GM19351 (cell line): ENCODE data around the gene FAM222A.

Source experiments
- ATAC-seq: cut with Tn5 transposase; IDR thresholded peaks from one replicate; pipeline ENCODE4 v1.9.1; 2021; ENCODE audit warnings: mild to moderate bottlenecking, moderate library complexity; ENCODE audit not compliant: unreplicated experiment

Gene FAM222A

DNA sequence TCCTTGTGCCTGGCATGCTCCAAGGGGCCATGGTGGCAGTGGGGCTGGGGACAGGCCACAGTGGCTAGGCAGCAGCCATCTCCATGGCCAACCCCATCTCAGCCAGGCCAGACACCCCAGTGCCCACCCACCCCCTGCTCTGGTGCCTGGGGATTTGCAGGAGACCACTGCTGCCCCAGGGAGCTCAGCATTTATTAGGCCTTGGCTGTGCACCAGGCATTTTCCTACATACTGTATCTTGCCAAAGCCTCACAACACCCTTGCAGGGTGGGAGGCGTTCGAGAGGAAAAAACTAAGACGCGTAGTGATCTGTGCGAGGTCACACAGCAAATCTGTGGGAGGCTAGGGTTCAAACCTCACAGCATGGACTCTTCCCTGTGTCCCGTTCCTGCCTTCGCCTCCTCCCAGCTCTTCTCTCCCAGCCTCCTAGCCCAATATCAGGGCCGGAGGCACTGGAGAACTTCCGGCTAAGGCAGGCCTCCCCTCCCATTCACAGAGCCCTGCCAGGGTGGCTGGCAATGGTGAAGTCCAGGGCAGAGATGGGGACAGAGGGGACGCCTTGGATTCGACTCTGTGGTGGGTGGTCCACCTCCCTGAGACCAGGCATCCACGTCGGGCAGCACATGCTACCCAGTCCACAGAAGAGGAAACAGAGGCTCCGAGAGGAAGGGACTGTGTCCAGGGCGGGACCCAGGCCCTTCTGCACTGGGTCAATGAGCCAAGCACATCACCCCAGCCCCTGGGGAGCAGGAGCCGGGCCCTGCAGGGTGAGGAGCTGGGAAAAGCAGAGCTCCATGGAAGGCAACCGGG is 57.4 kb downstream of the FAM222A start:
- no peak for ATAC-seq

- no peak for ATAC-seq
These were observed 58.4 kb downstream of the FAM222A start for GRCh38 chr12:109771746-109772621.

GRCh38 chr12:109772622-109773321 is 59.1 kb downstream of the FAM222A start:
- ATAC-seq, result no peak

DNA sequence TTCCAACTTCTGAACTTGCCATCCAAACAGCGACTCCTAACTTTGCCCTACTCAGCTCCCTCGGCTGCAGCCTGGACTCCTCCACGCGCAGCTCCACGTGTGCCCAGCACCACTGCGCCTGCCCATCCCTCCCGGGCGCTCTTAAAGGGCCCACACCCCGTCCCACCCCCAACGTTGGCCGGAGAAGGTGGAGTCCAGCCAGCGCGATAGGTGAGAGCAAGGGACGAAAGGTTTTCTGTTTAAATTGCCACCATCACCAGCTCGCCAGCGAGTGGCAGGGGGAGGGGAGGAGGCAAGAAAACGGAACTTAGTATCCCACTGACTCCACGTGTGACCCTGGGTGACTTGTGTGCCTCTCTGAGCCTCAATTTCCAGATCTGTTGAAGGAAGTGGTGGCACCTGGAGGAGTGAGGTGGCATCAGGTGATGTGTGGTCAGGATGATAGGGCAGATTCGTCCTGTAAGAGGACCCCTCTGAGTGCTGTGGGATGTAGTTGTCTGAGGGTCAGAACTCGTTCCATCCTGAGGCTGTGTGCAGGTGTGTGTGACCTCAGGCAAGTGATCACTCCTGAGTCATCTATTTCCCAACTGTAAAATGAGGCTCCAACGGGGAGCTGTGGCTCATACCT is 59.9 kb downstream of the FAM222A start:
- ATAC-seq, result no peak

DNA sequence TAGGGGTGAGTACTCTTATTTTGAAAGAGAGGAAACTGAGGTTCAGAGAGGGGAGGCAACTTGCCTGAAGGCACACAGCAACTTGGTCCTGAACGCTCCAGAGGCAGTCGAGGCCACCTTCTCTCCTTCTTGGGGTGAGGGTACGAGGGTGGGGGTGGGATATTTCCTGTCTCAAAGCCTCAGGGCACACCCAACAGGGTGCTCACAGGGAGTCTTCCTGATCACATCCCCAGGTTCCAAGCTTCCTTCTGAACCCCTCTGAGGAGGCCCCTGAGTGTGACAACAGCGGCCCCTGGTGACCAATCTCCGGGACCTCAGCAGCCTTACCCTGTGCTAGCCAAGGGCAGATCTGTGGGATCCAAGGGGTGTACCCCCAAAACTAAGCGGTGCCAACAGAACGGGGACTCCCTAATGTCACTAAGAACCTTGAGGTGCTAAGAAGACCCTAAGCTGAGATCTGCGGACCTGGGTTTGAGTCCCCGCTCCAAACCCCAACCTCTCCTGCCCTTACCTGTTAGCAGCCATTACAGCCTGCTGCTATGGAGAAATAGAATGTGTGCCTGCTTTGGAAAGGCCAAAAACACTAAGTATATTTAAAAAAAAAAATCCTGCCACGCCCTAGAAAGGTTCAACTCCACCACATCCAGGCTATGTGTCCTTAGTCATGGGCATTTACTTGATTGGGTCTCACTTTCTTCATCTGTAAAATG is 61.7 kb downstream of the FAM222A start:
- peak; percentile 50 for ATAC-seq

DNA sequence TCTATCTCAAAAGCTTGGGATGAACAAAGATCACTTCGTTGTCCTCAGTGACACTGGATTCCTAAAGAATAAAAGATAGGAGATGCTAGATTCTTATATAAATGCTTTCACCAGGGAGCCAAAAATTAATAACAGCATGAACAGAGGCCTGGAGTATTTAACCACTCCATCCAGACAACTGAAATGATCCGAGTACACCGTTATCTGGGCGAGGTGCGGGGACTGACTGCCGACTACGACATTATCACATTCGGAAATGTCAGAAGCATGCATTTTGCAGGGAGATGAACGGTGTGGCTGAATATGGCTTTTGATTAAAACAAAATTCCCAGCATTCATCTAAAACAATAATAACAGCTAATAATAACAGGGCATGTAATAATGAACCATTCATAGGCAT is 63.0 kb downstream of the FAM222A start:
- ATAC-seq, result no peak

GRCh38 chr12:109777544-109777943 is 63.9 kb downstream of the FAM222A start:
- ATAC-seq, result no peak

GRCh38 chr12:109778684-109779083 is 65.1 kb downstream of the FAM222A start:
- no peak for ATAC-seq

GRCh38 chr12:109779382-109779781 is 65.8 kb downstream of the FAM222A start:
- ATAC-seq, result no peak

- ATAC-seq, result no peak
These were observed 68.2 kb downstream of the FAM222A start for GRCh38 chr12:109781668-109782325.

- no peak for ATAC-seq
These were observed 68.7 kb downstream of the FAM222A start for GRCh38 chr12:109782326-109782703.

GRCh38 chr12:109783135-109783964 is 69.7 kb downstream of the FAM222A start:
- ATAC-seq, result no peak

DNA sequence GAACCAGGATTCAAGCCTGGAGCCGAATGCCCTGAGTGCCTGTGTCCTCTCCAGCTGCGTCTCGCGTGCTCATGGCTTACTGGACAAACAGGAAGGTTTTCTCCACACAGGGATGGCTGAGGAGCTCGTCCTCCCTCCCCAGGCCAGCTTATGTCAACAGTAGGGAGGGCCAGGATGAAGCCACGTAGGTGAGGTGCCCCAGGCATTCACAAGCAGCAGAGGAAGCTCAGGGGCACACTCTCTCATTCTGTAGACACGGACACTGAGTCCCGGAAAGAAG is 70.3 kb downstream of the FAM222A start:
- ATAC-seq, result no peak

- ATAC-seq, result no peak
These were observed 72.2 kb downstream of the FAM222A start for GRCh38 chr12:109785854-109786253.

- ATAC-seq, result no peak
These were observed 73.2 kb downstream of the FAM222A start for GRCh38 chr12:109786799-109787198.

DNA sequence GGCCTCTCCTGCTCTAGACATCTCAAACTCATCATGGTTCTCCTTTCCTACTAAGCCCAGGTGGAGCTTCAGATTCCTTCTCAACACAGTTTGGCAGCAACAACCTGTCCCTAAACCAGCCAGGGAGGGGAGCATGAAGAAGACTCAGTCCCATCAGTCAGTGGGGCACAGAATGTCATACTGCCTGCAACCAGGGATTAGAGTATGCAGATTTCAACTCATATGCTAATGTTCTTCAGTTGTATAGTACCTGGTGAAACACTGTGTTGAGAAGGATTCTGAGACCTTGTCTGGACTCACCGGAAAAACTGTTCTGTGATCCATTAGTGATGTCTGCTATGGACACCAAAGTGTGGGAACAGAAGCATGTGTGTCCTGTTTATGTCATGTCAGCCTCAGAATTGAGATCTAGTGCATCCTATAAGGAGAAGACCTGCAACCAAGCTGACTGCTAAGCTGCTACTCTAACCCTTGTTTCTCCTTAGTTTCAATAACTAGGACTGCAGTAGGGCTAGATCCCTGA is 76.0 kb downstream of the FAM222A start:
- ATAC-seq, result no peak

DNA sequence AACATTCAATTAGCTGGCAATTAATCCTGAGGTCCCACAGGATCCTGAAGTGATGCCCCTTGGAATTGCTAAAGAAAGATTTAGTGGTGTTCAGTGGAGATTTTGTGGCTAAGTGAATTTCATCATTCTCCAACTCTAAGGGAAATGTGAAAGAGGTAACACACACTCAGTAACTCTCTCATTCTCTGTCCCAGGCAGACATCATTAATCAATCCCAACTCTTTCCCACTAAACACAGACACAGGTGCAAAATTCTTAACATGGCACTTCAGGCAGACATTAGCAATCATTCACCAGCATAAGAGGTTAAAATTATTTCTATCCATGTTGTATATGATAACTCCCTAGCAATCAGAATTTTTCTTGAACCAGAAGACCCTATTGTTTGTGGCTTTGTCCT is 79.4 kb downstream of the FAM222A start:
- ATAC-seq, result no peak

DNA sequence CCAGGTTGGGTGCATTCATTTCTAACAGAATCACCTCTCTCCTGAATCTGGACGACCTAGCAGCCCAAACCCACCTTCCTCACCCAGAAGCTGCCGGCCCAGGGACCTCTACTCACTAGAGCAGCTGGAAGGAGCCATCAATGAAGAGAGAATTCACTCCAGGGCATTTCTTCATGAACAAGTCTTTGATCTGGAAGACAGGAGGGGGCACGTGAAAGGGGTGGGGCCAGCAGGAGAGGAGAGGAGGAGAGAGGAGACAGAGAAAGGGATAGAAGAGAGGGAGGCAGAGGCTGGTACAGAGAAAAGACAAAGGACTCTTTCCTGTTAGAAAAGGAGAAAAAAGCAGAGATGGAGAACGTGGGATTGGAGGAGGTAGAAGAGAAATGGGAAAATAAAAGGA is 79.8 kb downstream of the FAM222A start:
- no peak for ATAC-seq
